Peyer's patch (tissue), 4 donors: ENCODE results near the gene ABCA10. TPM values are rescaled to one million over a fixed set of nuclear protein-coding genes. Genes with fewer than 3 reads are reported as not detected.
A peak's percentile ranks its signal among the peaks of the same experiment; 100 is the strongest.

Source experiments
- DNase-seq, 3 donors: peaks; one replicate each; pipeline ENCODE4 v3.0.0-alpha.2; 2017 to 2019
- H3K27ac ChIP-seq, 4 donors: fragments of 200-600 bp; sonication (generic); one replicate each; pipeline ENCODE4 v1.5.1; 2016 to 2019
- H3K27me3 ChIP-seq, 2 donors: fragments of 200-600 bp; sonication (generic); one replicate each; pipeline ENCODE4 v1.5.1; 2019
- H3K36me3 ChIP-seq, 3 donors: fragments of 200-600 bp; sonication (generic); one replicate each; pipeline ENCODE4 v1.5.1; 2016 to 2019
- H3K4me1 ChIP-seq, 4 donors: fragments of 200-600 bp; sonication (generic); one replicate each; pipeline ENCODE4 v1.5.1; 2016 to 2019
- H3K4me3 ChIP-seq, 4 donors: fragments of 200-600 bp; sonication (generic); 1 replicate in 3 of 4; 2 replicates in 1 of 4; pipeline ENCODE4 v1.5.1; 2016 to 2019; ENCODE audit warnings: mild to moderate bottlenecking in 1 of 4
- H3K9me3 ChIP-seq, 4 donors: fragments of 200-600 bp; sonication (generic); one replicate each; pipeline ENCODE4 v1.5.1; 2016 to 2019; ENCODE audit warnings: mild to moderate bottlenecking in 1 of 4
- CTCF ChIP-seq, 6 experiments: fragments of 450-650 bp in 4 of 6; fragments of 200-600 bp in 2 of 6; sonication (generic) in 1 of 6; IDR thresholded peaks; one replicate each; pipeline ENCODE4 v1.5.1; 2017 to 2019; ENCODE audit warnings: antibody characterized with exemption in 6 of 6, mild to moderate bottlenecking in 3 of 6, moderate library complexity in 1 of 6
- POLR2A ChIP-seq, 2 donors: fragments of 450-650 bp; IDR thresholded peaks; one replicate each; pipeline ENCODE4 v1.5.1; 2017; ENCODE audit warnings: antibody characterized with exemption in 2 of 2, mild to moderate bottlenecking in 2 of 2, moderate library complexity in 2 of 2
- total RNA-seq, 4 donors: library from RNA; depleted of rRNA; stranded (reverse); fragments of >200 nt; gene quantifications; one replicate each; pipeline ENCODE4 v1.1.0, GENCODE V29; 2016

The ABCA10 gene
- total RNA-seq, 4 donors from 2014 or later: 16.6 to 19.4 (median 17.6) TPM

GRCh38 chr17:69267219-69267618 is 38.6 kb upstream of the ABCA10 start:
- no peak for DNase-seq
- no peaks in the 10 kb centered on the region for H3K36me3 ChIP-seq
- no peak for TF ChIP-seq POLR2A (IDR thresholded peaks at IDR 0.05)
- TF ChIP-seq CTCF (IDR thresholded peaks at IDR 0.05): no peak
- no peak overlapping the region for H3K4me3 ChIP-seq
- no peaks in the 10 kb centered on the region for H3K4me1 ChIP-seq
- no peaks in the 10 kb centered on the region for H3K27me3 ChIP-seq
- no peak overlapping the region for H3K27ac ChIP-seq
- H3K9me3 ChIP-seq: no peaks in the 10 kb centered on the region

- Histone ChIP-seq H3K27me3 (no peaks in the 10 kb centered on the region), H3K27ac (no peak overlapping the region), H3K36me3 (no peaks in the 10 kb centered on the region), H3K4me1 (no peaks in the 10 kb centered on the region), H3K9me3 (no peaks in the 10 kb centered on the region), H3K4me3 (no peak overlapping the region)
- TF ChIP-seq POLR2A (IDR thresholded peaks at IDR 0.05) (no peak), CTCF (IDR thresholded peaks at IDR 0.05) (no peak)
- no peak for DNase-seq
Observed at GRCh38 chr17:69265873-69266272, 37.2 kb upstream of the ABCA10 start.

GRCh38 chr17:69254187-69254586 is 25.6 kb upstream of the ABCA10 start:
- Histone ChIP-seq H3K4me1 (no peaks in the 10 kb centered on the region), H3K4me3 (no peak overlapping the region), H3K9me3 (no peaks in the 10 kb centered on the region), H3K27ac (no peak overlapping the region), H3K27me3 (no peaks in the 10 kb centered on the region), H3K36me3 (peaks cover 0 to 41% (median 0%) of the 10 kb centered on the region in 3 donors)
- no peak for DNase-seq
- TF ChIP-seq POLR2A (IDR thresholded peaks at IDR 0.05) (no peak), CTCF (IDR thresholded peaks at IDR 0.05) (no peak)

GRCh38 chr17:69250641-69251040 is 22.0 kb upstream of the ABCA10 start:
- Histone ChIP-seq H3K4me1 (no peaks in the 10 kb centered on the region), H3K36me3 (peaks cover 0 to 35% (median 0%) of the 10 kb centered on the region in 3 donors), H3K27me3 (no peaks in the 10 kb centered on the region), H3K9me3 (no peaks in the 10 kb centered on the region), H3K4me3 (no peak overlapping the region), H3K27ac (no peak overlapping the region)
- TF ChIP-seq POLR2A (IDR thresholded peaks at IDR 0.05) (no peak), CTCF (IDR thresholded peaks at IDR 0.05) (no peak)
- DNase-seq: no peak

GRCh38 chr17:69246726-69247375 is 18.2 kb upstream of the ABCA10 start:
- no peak overlapping the region for H3K4me3 ChIP-seq
- no peaks in the 10 kb centered on the region for H3K9me3 ChIP-seq
- TF ChIP-seq CTCF (IDR thresholded peaks at IDR 0.05) (peak in 5 of 6 experiments; percentile 55 to 66 (median 65)), POLR2A (IDR thresholded peaks at IDR 0.05) (no peak)
- no peaks in the 10 kb centered on the region for H3K27me3 ChIP-seq
- no peaks in the 10 kb centered on the region for H3K4me1 ChIP-seq
- H3K27ac ChIP-seq: no peak overlapping the region
- no peak for DNase-seq
- H3K36me3 ChIP-seq: peaks cover 0 to 28% (median 0%) of the 10 kb centered on the region in 3 donors
